ENCODE results near the gene PRPS1.

DNA sequence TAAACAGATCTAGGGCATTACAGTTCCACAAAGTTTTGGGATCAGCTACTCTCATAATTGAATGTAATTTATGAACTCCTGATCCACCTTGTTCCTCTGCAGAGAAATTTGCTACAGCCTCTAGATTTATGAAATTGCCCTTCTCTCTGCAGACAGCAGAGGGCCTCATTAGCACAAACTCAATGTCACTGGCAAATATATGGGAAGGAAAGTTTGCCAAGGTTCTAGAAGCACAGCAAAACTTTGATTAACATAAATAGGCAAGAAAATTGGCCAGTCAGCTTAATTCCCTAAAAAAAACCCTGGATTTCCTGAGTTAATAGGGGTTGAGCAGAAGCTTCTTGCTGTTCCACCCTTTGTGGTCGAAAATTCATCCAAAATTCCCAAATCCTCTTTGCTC lies 31.5 kb downstream of the PRPS1 start:
- TF ChIP-seq, protein P1, sequence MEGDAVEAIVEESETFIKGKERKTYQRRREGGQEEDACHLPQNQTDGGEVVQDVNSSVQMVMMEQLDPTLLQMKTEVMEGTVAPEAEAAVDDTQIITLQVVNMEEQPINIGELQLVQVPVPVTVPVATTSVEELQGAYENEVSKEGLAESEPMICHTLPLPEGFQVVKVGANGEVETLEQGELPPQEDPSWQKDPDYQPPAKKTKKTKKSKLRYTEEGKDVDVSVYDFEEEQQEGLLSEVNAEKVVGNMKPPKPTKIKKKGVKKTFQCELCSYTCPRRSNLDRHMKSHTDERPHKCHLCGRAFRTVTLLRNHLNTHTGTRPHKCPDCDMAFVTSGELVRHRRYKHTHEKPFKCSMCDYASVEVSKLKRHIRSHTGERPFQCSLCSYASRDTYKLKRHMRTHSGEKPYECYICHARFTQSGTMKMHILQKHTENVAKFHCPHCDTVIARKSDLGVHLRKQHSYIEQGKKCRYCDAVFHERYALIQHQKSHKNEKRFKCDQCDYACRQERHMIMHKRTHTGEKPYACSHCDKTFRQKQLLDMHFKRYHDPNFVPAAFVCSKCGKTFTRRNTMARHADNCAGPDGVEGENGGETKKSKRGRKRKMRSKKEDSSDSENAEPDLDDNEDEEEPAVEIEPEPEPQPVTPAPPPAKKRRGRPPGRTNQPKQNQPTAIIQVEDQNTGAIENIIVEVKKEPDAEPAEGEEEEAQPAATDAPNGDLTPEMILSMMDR (IDR thresholded peaks at IDR 0.05; ENCODE audit: low read depth, low read length, missing input control) = peak; percentile 75
- TF ChIP-seq MAX (IDR thresholded peaks at IDR 0.05) (no peak), RAD21 (IDR thresholded peaks at IDR 0.05) (peak; percentile 85 to 92), ATF3 (IDR thresholded peaks at IDR 0.05) (no peak), EGR1 (IDR thresholded peaks at IDR 0.05; ENCODE audit: low read depth in 2 of 2) (no peak), SP1 (IDR thresholded peaks at IDR 0.05) (no peak)
- TF ChIP-seq, protein P2, sequence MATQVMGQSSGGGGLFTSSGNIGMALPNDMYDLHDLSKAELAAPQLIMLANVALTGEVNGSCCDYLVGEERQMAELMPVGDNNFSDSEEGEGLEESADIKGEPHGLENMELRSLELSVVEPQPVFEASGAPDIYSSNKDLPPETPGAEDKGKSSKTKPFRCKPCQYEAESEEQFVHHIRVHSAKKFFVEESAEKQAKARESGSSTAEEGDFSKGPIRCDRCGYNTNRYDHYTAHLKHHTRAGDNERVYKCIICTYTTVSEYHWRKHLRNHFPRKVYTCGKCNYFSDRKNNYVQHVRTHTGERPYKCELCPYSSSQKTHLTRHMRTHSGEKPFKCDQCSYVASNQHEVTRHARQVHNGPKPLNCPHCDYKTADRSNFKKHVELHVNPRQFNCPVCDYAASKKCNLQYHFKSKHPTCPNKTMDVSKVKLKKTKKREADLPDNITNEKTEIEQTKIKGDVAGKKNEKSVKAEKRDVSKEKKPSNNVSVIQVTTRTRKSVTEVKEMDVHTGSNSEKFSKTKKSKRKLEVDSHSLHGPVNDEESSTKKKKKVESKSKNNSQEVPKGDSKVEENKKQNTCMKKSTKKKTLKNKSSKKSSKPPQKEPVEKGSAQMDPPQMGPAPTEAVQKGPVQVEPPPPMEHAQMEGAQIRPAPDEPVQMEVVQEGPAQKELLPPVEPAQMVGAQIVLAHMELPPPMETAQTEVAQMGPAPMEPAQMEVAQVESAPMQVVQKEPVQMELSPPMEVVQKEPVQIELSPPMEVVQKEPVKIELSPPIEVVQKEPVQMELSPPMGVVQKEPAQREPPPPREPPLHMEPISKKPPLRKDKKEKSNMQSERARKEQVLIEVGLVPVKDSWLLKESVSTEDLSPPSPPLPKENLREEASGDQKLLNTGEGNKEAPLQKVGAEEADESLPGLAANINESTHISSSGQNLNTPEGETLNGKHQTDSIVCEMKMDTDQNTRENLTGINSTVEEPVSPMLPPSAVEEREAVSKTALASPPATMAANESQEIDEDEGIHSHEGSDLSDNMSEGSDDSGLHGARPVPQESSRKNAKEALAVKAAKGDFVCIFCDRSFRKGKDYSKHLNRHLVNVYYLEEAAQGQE (IDR thresholded peaks at IDR 0.05) = no peak
- TF ChIP-seq, protein P3, sequence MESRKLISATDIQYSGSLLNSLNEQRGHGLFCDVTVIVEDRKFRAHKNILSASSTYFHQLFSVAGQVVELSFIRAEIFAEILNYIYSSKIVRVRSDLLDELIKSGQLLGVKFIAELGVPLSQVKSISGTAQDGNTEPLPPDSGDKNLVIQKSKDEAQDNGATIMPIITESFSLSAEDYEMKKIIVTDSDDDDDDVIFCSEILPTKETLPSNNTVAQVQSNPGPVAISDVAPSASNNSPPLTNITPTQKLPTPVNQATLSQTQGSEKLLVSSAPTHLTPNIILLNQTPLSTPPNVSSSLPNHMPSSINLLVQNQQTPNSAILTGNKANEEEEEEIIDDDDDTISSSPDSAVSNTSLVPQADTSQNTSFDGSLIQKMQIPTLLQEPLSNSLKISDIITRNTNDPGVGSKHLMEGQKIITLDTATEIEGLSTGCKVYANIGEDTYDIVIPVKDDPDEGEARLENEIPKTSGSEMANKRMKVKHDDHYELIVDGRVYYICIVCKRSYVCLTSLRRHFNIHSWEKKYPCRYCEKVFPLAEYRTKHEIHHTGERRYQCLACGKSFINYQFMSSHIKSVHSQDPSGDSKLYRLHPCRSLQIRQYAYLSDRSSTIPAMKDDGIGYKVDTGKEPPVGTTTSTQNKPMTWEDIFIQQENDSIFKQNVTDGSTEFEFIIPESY (IDR thresholded peaks at IDR 0.05) = no peak

Data from liver (tissue), 3 donors.